Bone marrow (tissue), 2 donors: ENCODE data around the gene TLK2.

Source experiments
- DNase-seq, 2 donors: peaks; one replicate each; lab custom pipeline; 2025; lab: John Stamatoyannopoulos, UW

Gene TLK2

DNA sequence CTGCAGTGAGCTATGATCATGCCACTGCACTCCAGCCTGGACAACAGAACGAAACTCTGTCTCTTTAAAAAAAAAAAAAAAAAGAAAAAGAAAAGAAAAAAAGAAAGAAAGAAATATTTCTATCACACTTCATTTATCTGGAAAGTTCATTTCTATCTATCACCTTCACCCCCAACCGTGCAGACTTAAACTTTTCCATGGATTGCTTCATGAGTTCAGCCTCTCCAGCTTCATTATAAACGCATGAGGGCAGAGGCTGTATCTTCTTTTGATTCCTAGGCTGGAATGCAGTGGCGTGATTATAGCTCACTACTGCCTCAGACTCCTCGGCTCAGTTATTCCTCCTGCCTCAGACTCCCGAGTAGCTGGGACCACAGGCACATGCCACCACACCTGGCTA is 177.0 kb downstream of the TLK2 start:
- DNase-seq = no peak

DNA sequence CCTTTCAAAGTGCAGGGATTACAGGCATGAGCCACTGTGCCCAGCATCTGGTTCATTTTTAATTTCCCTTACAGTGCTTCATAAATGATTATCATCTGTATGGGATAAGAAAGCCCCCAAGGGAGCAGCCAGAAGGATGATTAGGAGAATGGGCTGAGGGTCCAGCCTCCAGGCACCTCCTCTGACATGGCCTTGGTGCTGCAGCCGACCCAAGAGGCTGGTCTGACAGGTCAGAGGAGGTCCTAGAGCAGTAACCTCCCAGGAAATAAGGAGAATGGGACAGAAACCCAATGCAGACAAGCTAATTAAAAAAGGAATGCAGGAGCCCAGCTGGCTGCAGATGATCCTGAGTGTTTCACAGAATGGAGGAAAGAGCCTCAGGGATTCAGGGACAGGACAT is 177.8 kb downstream of the TLK2 start:
- DNase-seq = no peak

DNA sequence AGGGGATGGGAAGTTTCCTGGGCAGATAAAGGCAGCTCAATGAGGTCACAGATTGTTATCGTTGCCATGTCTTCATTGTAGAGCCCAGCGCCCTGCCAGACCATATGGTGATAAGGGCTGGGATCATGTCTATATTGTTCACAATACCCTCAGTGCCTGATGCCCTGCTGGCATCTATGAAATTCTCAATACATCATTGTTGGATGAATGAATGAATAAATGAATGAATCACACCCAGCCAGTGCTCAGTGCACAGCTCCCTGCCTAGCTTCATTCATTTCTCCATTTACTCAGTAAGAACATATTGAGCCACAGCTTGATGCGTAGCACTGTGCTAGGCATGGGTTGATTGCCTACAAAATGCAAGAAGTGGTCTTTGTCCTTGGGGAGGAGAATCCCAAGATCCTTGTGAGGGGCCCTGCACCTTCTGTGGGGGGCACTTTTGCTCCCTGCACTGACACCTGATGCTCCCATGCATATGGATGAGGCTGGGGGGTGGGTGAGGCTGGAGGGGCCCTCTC is 178.6 kb downstream of the TLK2 start:
- DNase-seq = no peak

DNA sequence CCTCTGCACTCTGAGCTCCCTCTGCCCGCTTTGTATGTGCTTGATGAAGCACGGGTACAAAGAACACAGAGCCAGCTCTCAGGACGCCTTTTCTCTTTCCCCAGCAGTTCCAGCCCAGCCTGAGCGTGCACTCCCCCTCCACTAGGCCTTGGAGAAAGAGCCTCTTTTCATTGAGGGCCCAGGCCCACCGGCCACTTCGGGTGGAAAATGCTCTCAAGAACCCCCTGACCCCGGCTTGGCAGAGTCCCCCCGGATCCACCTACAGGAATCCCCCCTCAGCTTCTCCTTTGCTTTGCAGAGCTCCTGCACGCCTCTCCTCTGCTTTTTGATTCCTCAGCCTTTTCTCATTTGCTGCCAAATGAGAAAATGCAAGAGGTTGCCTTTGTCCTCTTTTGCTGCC is 179.1 kb downstream of the TLK2 start:
- DNase-seq = no peak

DNA sequence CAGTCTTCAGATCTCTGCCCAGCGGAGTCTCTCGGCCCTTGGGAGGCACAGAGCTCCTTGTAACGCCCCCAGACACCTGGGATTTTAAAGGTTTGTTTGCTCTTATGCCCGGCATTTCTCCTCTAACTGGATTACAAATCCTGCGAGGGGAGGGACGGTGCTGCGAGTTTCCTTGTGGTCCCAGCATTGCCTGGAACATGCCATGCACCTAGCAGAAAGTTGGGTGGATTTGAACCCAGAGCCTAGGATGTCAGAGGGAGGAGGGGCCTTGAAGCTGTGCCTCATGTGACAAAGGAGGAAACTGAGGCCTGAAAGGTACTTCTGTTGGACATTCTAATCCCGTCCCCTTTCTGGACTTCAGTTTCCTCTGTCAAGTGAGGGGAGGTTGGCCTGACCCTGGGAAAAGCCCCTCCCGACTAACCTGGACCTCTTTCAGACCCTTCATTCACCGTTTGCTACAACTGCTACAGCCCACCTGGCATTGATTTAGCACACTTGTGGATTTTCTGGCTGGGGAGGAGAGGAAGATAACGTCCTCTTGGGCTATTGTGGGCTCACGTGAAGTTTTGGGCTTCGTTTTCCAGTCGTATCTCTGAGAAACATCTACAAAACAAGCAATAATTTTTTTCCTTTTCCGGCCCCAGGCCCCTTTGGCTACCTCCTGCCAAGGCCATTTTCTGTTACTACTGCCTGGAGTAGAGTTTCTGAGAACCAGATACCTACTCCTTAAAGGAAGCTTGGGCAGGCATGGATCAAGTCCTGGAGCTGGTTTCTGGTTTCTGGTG is 179.7 kb downstream of the TLK2 start:
- no peak for DNase-seq

DNA sequence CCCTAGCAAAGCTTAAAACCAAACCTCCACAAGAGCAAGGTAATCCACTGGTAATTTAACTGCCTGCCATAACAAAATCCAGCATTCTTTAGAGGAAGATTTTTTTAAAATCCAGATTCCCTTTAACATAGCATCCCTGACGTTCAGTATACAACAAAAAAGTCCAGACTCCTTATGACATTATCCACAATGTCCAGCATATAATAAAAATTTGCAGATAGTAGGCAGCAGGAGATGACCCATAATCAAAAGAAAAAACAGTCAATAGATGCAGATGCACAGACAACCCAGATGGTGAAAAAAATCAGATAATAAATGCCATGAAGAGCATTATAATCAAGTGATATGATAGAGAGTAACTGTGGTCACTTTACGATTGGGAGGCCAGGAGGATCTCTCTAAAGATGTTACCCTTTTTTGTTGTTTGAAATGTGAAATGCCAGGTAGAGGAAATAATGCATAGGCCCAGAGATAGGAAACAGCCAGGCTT is 182.0 kb downstream of the TLK2 start:
- no peak for DNase-seq

DNA sequence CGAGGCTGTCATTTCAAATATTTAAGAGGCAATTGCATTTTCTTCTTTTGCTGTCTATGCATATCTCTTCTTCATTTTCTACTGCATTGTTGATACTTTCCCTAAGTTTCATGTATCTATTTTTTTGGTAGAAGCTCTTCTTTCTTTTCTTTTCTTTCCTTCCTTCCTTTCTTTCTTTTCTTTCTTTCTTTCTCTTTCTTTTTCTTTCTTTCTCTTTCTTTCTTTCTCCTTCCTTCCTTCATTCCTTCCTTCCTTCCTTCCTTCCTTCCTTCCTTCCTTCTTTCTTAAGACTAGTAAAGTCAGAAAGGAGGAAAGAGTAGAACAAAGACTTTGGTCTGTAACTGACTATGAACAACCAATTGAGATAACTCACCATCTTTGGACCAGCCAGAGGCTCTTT is 182.7 kb downstream of the TLK2 start:
- no peak for DNase-seq

DNA sequence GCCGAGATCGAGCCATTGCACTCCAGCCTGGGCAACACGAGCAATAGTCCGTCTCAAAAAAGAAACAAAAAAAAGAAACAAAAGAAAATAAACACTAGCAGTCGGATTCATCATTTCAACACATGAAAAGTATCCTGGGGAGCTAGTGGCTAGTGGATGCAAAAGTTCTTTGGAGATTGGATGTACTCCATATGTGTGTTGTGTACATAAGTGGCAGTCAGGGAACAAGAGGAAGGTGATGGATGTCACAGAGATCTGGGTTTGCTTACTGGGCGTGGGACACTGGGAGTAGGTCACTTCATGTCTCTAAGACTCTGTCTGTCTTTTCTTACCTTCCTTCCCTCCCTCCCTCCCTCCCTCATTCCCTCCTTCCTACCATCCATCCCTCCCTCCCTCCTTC is 184.2 kb downstream of the TLK2 start:
- no peak for DNase-seq
